Measurements from ENCODE around the gene BEGAIN.

BEGAIN gene

DNA sequence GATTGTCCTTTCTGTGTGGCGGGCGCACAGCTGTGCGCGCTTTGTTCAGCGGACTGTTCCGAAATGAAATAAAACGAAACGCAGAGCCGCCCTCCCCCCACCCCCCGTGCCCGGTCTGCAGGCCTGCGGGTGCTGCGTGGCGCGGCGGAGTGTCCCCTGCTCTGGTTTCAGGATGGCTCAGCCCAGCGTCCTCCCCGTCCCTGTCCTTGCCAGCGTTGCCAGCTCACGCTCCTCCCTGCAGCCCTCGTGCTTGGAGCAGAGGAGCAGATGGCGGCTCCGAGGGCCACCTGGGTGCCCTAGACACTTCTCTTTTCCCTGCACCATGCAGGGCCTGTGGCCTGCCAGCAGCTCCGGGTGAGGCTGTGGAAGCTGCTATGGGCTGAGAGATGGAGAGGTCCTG is 17.5 kb upstream of the BEGAIN start:
- TF ChIP-seq, protein P1, sequence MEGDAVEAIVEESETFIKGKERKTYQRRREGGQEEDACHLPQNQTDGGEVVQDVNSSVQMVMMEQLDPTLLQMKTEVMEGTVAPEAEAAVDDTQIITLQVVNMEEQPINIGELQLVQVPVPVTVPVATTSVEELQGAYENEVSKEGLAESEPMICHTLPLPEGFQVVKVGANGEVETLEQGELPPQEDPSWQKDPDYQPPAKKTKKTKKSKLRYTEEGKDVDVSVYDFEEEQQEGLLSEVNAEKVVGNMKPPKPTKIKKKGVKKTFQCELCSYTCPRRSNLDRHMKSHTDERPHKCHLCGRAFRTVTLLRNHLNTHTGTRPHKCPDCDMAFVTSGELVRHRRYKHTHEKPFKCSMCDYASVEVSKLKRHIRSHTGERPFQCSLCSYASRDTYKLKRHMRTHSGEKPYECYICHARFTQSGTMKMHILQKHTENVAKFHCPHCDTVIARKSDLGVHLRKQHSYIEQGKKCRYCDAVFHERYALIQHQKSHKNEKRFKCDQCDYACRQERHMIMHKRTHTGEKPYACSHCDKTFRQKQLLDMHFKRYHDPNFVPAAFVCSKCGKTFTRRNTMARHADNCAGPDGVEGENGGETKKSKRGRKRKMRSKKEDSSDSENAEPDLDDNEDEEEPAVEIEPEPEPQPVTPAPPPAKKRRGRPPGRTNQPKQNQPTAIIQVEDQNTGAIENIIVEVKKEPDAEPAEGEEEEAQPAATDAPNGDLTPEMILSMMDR (IDR thresholded peaks at IDR 0.05; ENCODE audit: extremely low read depth, missing control alignments), result no peak

DNA sequence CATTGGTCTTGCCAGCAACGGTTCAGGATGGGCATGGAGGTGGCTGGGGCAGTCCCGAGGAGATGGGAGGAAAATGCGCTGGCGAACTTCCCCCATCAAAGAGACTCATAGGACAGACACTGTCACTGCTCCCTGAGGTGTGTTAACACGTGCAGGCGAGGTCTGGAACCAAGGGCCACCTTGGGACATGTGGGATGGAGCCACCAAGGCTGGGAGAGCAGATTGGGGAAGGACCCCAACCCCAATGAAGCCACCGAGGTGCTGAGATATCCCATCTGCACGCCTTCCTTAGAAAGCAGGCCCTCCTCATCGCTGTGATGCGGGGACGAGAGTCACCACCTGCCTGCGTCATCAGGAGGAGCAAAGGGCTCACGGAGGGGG is 16.9 kb upstream of the BEGAIN start:
- no peak for DNase-seq (ENCODE audit: low spot score)
- TF ChIP-seq, protein P1 (IDR thresholded peaks at IDR 0.05; ENCODE audit: extremely low read depth, missing control alignments), result no peak

More for the DNA sequence above, 17.5 kb upstream of the BEGAIN start:
- DNase-seq (ENCODE audit: low spot score), result no peak

DNA sequence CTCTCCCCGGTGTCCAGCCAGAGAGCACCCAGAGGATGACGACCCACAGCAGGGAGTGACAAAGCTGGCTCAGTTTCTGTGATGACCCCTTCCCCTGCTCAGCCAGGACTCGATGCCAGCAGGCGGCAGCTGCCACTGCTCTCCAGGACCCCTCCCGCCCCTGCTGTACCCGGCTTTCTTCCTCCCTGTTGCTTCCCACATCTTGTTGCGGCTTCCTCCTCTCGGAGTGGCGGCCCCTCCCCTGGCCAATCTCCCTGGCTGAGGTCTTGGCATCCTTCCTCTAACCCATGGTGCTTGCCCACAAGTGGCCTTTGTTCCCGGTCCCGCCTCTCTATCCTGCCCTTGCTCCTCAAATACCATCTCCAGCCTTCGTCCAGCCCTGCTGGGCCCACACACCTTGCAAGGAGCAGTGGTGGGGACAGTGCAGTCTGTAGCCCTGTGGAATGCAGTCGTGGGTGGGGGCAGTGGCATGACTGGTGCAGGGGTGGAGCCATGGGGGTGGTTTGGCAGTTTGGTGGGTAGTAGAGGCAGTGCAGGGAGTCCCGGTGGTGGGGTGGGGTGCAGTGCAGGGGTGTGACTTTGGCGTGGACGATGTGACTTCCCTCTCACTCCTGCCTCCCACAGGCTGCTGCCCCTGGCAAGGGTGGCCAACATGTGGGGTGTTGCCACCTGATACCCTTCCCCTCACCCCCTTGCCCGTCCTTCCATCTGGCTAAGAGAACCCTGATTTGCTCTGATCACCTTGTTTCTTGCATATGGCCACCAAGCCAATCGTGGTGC is 16.3 kb upstream of the BEGAIN start:
- TF ChIP-seq, protein P1 (IDR thresholded peaks at IDR 0.05; ENCODE audit: extremely low read depth, missing control alignments), result no peak
- DNase-seq (ENCODE audit: low spot score), result no peak

DNA sequence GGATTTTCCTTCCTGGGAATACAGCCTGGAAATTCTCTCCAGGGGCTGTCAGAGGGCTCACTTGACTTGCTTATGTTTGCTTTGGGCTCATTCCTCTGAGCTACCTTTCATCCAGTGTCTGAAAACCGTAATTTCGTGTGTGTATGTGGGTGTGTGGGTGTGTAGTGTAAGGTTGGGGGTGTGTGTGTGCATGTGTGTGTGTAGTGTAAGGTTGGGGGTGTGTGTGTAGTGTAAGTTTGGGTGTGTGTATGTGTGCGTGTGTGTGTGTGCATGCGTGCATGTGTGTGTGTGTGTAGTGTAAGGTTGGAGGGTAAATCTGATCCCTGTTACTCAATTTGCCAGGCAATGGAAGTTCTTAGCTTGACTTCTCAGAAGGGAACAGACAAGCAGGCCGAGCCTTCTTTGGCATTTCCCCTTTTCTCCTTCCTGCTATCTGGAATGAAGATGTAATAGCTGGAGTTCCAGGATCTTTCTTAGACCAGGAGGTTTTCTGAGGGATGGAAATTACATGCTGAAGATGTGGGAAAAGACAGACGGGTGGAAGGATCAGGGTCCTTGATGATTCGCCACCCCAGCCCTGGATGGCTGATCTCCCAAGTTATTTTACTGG is 15.5 kb upstream of the BEGAIN start:
- DNase-seq (ENCODE audit: low spot score), result no peak
- TF ChIP-seq, protein P1 (IDR thresholded peaks at IDR 0.05; ENCODE audit: extremely low read depth, missing control alignments), result no peak

DNA sequence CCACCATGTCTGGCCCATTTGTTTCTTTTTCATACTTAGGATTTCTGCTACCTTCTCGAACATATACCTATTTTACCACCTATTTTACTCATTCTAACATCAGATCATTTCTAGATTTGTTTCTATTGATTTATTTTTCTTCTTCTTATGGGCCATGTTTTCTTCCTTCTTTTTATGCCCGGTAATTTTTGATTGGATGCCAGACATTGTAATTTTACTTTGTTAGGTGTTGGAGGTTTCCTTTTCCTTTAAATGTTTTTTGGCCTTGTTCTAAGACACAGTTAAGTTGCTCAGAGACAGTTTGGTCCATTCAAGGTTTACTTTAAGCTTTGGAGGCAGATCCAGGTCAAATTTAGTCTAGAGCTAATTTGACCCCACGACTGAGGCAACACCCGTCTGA is 14.7 kb upstream of the BEGAIN start:
- TF ChIP-seq, protein P1 (IDR thresholded peaks at IDR 0.05; ENCODE audit: extremely low read depth, missing control alignments), result no peak
- no peak for DNase-seq (ENCODE audit: low spot score)

DNA sequence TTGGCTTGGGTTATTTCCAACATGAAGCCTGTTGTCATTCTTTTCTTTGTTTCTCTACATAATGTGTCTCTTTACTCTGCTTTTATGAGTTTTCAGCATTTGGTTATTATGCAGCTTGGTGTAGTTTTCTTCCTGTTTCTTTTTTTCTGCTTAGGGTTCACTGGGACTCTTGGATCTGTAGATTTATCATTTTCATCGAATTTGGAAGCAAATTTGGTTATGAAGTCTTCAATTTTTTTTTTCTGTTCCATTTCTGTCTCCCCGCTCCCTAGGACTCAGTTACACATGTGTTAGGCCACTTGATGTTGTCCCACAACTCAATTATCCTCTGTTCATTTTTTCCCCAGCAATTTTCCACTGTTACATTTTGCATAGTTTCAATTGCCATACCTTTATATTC is 13.8 kb upstream of the BEGAIN start:
- TF ChIP-seq, protein P1 (IDR thresholded peaks at IDR 0.05; ENCODE audit: extremely low read depth, missing control alignments), result no peak
- DNase-seq (ENCODE audit: low spot score), result no peak

DNA sequence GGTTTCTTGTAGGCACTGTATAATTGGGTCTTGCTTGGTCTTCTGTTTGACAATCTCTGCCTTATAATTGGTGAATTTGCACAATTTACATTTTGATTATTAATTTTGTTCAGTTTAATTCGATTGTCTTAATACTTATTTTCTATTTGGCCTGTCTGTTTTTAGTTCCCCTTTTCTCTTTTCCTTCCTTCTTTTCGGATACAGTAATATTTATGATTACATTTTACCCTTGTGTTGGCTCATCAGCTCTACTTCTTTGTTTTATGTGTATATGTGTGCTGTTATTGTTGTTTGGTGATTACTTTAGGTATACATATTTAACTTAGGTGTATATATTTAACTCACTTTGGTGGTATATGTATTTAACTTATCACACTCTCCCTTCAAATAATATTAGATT is 12.8 kb upstream of the BEGAIN start:
- DNase-seq (ENCODE audit: low spot score), result no peak
- TF ChIP-seq, protein P1 (IDR thresholded peaks at IDR 0.05; ENCODE audit: extremely low read depth, missing control alignments), result no peak
